ENCODE results near the gene HERPUD1.
"Not testable (repeated sequence)": the region's sequence is repeated elsewhere in the genome, so short reads cannot be mapped to it uniquely, and the experiment has no call there.

The HERPUD1 gene

GRCh38 chr16:56931892-56932720 lies at the start of gene HERPUD1:
TSS of gene HERPUD1 (plus strand) at chr16:56932142. CDS start at chr16:56932245, 103 bp downstream.
- DNase-seq = peak; percentile 99
- Mint-ChIP-seq H3K4me3 (peak within 1 kb of the TSS; percentile 96), H3K27me3 (no peaks in the 10 kb centered on the region), H3K9me3 (no peaks in the 10 kb centered on the region), H3K27ac (peak within 1 kb of the TSS; percentile 98), H3K36me3 (ENCODE audit: low read depth) (peaks cover 52% of the 10 kb centered on the region), H3K4me1 (ENCODE audit: low read depth) (peaks cover 40% of the 10 kb centered on the region)

GRCh38 chr16:56883586-56883985 lies 48.4 kb upstream of the HERPUD1 start:
- Mint-ChIP-seq H3K27me3 (no peaks in the 10 kb centered on the region), H3K4me1 (ENCODE audit: low read depth) (no peaks in the 10 kb centered on the region), H3K4me3 (no peak overlapping the region), H3K27ac (no peak overlapping the region), H3K9me3 (no peaks in the 10 kb centered on the region), H3K36me3 (ENCODE audit: low read depth) (no peaks in the 10 kb centered on the region)
- DNase-seq = no peak

GRCh38 chr16:56884026-56884582 lies 47.8 kb upstream of the HERPUD1 start:
- H3K9me3 Mint-ChIP-seq = no peaks in the 10 kb centered on the region
- H3K36me3 Mint-ChIP-seq (ENCODE audit: low read depth) = no peaks in the 10 kb centered on the region
- H3K27me3 Mint-ChIP-seq = no peaks in the 10 kb centered on the region
- DNase-seq = no peak
- no peak overlapping the region for H3K27ac Mint-ChIP-seq
- no peaks in the 10 kb centered on the region for H3K4me1 Mint-ChIP-seq (ENCODE audit: low read depth)
- no peak overlapping the region for H3K4me3 Mint-ChIP-seq

- not testable (repeated sequence) for H3K36me3 Mint-ChIP-seq (ENCODE audit: low read depth); H3K27ac Mint-ChIP-seq; H3K9me3 Mint-ChIP-seq; H3K27me3 Mint-ChIP-seq; H3K4me3 Mint-ChIP-seq; DNase-seq; H3K4me1 Mint-ChIP-seq (ENCODE audit: low read depth)
Measured at GRCh38 chr16:56884929-56885328, 47.0 kb upstream of the HERPUD1 start.

GRCh38 chr16:56885446-56886162 lies 46.3 kb upstream of the HERPUD1 start:
- H3K4me1 Mint-ChIP-seq (ENCODE audit: low read depth) = no peaks in the 10 kb centered on the region
- H3K27ac Mint-ChIP-seq = no peak overlapping the region
- no peak for DNase-seq
- no peaks in the 10 kb centered on the region for H3K36me3 Mint-ChIP-seq (ENCODE audit: low read depth)
- no peak overlapping the region for H3K4me3 Mint-ChIP-seq
- H3K27me3 Mint-ChIP-seq = no peaks in the 10 kb centered on the region
- H3K9me3 Mint-ChIP-seq = no peaks in the 10 kb centered on the region

- Mint-ChIP-seq H3K9me3 (no peaks in the 10 kb centered on the region), H3K36me3 (ENCODE audit: low read depth) (no peaks in the 10 kb centered on the region), H3K4me1 (ENCODE audit: low read depth) (no peaks in the 10 kb centered on the region), H3K4me3 (no peak overlapping the region), H3K27ac (no peak overlapping the region), H3K27me3 (no peaks in the 10 kb centered on the region)
- no peak for DNase-seq
Measured at GRCh38 chr16:56886296-56886695, 45.6 kb upstream of the HERPUD1 start.

- DNase-seq = no peak
- Mint-ChIP-seq H3K27me3 (no peaks in the 10 kb centered on the region), H3K4me3 (no peak overlapping the region), H3K4me1 (ENCODE audit: low read depth) (no peaks in the 10 kb centered on the region), H3K36me3 (ENCODE audit: low read depth) (no peaks in the 10 kb centered on the region), H3K27ac (no peak overlapping the region), H3K9me3 (no peaks in the 10 kb centered on the region)
Measured at GRCh38 chr16:56886826-56887225, 45.1 kb upstream of the HERPUD1 start.

GRCh38 chr16:56888806-56889205 lies 43.1 kb upstream of the HERPUD1 start:
- no peaks in the 10 kb centered on the region for H3K36me3 Mint-ChIP-seq (ENCODE audit: low read depth)
- no peak overlapping the region for H3K27ac Mint-ChIP-seq
- no peaks in the 10 kb centered on the region for H3K4me1 Mint-ChIP-seq (ENCODE audit: low read depth)
- H3K9me3 Mint-ChIP-seq = no peaks in the 10 kb centered on the region
- DNase-seq = no peak
- no peak overlapping the region for H3K4me3 Mint-ChIP-seq
- H3K27me3 Mint-ChIP-seq = no peaks in the 10 kb centered on the region

GRCh38 chr16:56889206-56889605 lies 42.7 kb upstream of the HERPUD1 start:
- Mint-ChIP-seq H3K4me3 (no peak overlapping the region), H3K27me3 (no peaks in the 10 kb centered on the region)
- no peak for DNase-seq

GRCh38 chr16:56891685-56892084 lies 40.3 kb upstream of the HERPUD1 start:
- no peak for DNase-seq
- Mint-ChIP-seq H3K4me1 (ENCODE audit: low read depth) (no peaks in the 10 kb centered on the region), H3K27me3 (no peaks in the 10 kb centered on the region), H3K9me3 (no peaks in the 10 kb centered on the region), H3K36me3 (ENCODE audit: low read depth) (no peaks in the 10 kb centered on the region), H3K27ac (no peak overlapping the region), H3K4me3 (no peak overlapping the region)

More at GRCh38 chr16:56889206-56889605, 42.7 kb upstream of the HERPUD1 start:
- Mint-ChIP-seq H3K36me3 (ENCODE audit: low read depth) (no peaks in the 10 kb centered on the region), H3K4me1 (ENCODE audit: low read depth) (no peaks in the 10 kb centered on the region), H3K27ac (no peak overlapping the region), H3K9me3 (no peaks in the 10 kb centered on the region)

- H3K4me3 Mint-ChIP-seq = no peak overlapping the region
- no peak overlapping the region for H3K27ac Mint-ChIP-seq
- H3K36me3 Mint-ChIP-seq (ENCODE audit: low read depth) = no peaks in the 10 kb centered on the region
- no peaks in the 10 kb centered on the region for H3K4me1 Mint-ChIP-seq (ENCODE audit: low read depth)
- no peaks in the 10 kb centered on the region for H3K9me3 Mint-ChIP-seq
- DNase-seq = no peak
- no peaks in the 10 kb centered on the region for H3K27me3 Mint-ChIP-seq
Measured at GRCh38 chr16:56892705-56893104, 39.2 kb upstream of the HERPUD1 start.

- Mint-ChIP-seq H3K27ac (no peak overlapping the region), H3K4me1 (ENCODE audit: low read depth) (peaks cover 10% of the 10 kb centered on the region), H3K9me3 (no peaks in the 10 kb centered on the region), H3K27me3 (no peaks in the 10 kb centered on the region), H3K36me3 (ENCODE audit: low read depth) (no peaks in the 10 kb centered on the region), H3K4me3 (no peak overlapping the region)
- DNase-seq = no peak
Measured at GRCh38 chr16:56894331-56894917, 37.5 kb upstream of the HERPUD1 start.

- no peaks in the 10 kb centered on the region for H3K9me3 Mint-ChIP-seq
- H3K27me3 Mint-ChIP-seq = peaks cover under 1% of the 10 kb centered on the region
- H3K4me3 Mint-ChIP-seq = no peak overlapping the region
- H3K36me3 Mint-ChIP-seq (ENCODE audit: low read depth) = no peaks in the 10 kb centered on the region
- DNase-seq = no peak
- no peak overlapping the region for H3K27ac Mint-ChIP-seq
- H3K4me1 Mint-ChIP-seq (ENCODE audit: low read depth) = peaks cover 16% of the 10 kb centered on the region
Measured at GRCh38 chr16:56895813-56896212, 36.1 kb upstream of the HERPUD1 start.

- H3K9me3 Mint-ChIP-seq = no peaks in the 10 kb centered on the region
- H3K4me1 Mint-ChIP-seq (ENCODE audit: low read depth) = peaks cover 16% of the 10 kb centered on the region
- DNase-seq = no peak
- no peak overlapping the region for H3K27ac Mint-ChIP-seq
- H3K27me3 Mint-ChIP-seq = peaks cover 4% of the 10 kb centered on the region
- no peaks in the 10 kb centered on the region for H3K36me3 Mint-ChIP-seq (ENCODE audit: low read depth)
- H3K4me3 Mint-ChIP-seq = no peak overlapping the region
Measured at GRCh38 chr16:56896244-56896643, 35.7 kb upstream of the HERPUD1 start.
